Sigmoid colon (tissue), 4 donors: ENCODE data around the gene GNAS.

ENCODE experiments used
- CTCF ChIP-seq, 4 experiments: fragments of 450-650 bp in 3 of 4; fragments of 200-600 bp in 1 of 4; IDR thresholded peaks; one replicate each; pipeline ENCODE4 v1.5.1; 2016 to 2019; ENCODE audit warnings: antibody characterized with exemption in 4 of 4, mild to moderate bottlenecking in 3 of 4, moderate library complexity in 2 of 4
- EP300 ChIP-seq, 4 donors: sonication (generic); formaldehyde crosslinking; IDR thresholded peaks; one replicate each; pipeline ENCODE4 v1.6.1; 2017; ENCODE audit warnings: antibody characterized with exemption in 4 of 4
- POLR2A ChIP-seq, 2 donors: fragments of 450-650 bp; IDR thresholded peaks; one replicate each; pipeline ENCODE4 v1.6.1; 2016; ENCODE audit warnings: antibody characterized with exemption in 2 of 2, mild to moderate bottlenecking in 2 of 2, moderate library complexity in 2 of 2
- POLR2AphosphoS5 ChIP-seq, 4 donors: sonication (generic); formaldehyde crosslinking; IDR thresholded peaks; one replicate each; pipeline ENCODE4 v1.6.1; 2017; ENCODE audit warnings: antibody characterized with exemption in 4 of 4

- TF ChIP-seq CTCF (IDR thresholded peaks at IDR 0.05) (no peak), POLR2AphosphoS5 (IDR thresholded peaks at IDR 0.05) (no peak), POLR2A (IDR thresholded peaks at IDR 0.05) (no peak), EP300 (IDR thresholded peaks at IDR 0.05) (no peak)
These were observed 36.5 kb upstream of the GNAS start for GRCh38 chr20:58816051-58816450.
